Gastrocnemius medialis (tissue), 4 donors: Measurements from ENCODE around the gene GRIK4.

ENCODE experiments used
- CTCF ChIP-seq, 5 experiments: fragments of 450-650 bp in 3 of 5; fragments of 200-600 bp in 2 of 5; sonication (generic) in 2 of 5; IDR thresholded peaks in 4 of 5; conservative IDR thresholded peaks in 1 of 5; 1 replicate in 4 of 5; 2 replicates in 1 of 5; pipeline ENCODE4 v1.5.1; 2016 to 2019; ENCODE audit warnings: antibody characterized with exemption in 5 of 5, mild to moderate bottlenecking in 3 of 5, moderate library complexity in 3 of 5
- POLR2A ChIP-seq, 2 donors: fragments of 450-650 bp; IDR thresholded peaks; one replicate each; pipeline ENCODE4 v1.6.1; 2017; ENCODE audit warnings: antibody characterized with exemption in 2 of 2, mild to moderate bottlenecking in 2 of 2, moderate library complexity in 2 of 2

GRCh38 chr11:121024989-121025388, 513.4 kb downstream of the GRIK4 start:
- TF ChIP-seq POLR2A (IDR thresholded peaks at IDR 0.05) (no peak), CTCF (IDR thresholded peaks at IDR 0.05 in 4 of 5, conservative IDR thresholded peaks at IDR 0.05 in 1 of 5) (no peak)
